Kidney epithelial cell (primary cell): Measurements from ENCODE around the gene REEP5. TPM values are rescaled to one million over a fixed set of nuclear protein-coding genes. Genes with fewer than 3 reads are reported as not detected.
"Not testable (repeated sequence)": the region's sequence is repeated elsewhere in the genome, so short reads cannot be mapped to it uniquely, and the experiment has no call there.

ENCODE experiments used
- DNase-seq: peaks from one replicate; pipeline ENCODE4 v3.0.0-alpha.2; 2010; ENCODE audit warnings: low read depth
- H3K27me3 ChIP-seq: 2 replicates; pipeline ENCODE4 v1.6.0; 2011; ENCODE audit warnings: low read length; ENCODE audit not compliant: control insufficient read depth, insufficient read depth
- H3K36me3 ChIP-seq: 2 replicates; pipeline ENCODE4 v1.5.1; 2011; ENCODE audit warnings: low read length; ENCODE audit not compliant: control insufficient read depth, insufficient read depth
- H3K4me3 ChIP-seq: 2 replicates; pipeline ENCODE4 v1.5.1; 2011; ENCODE audit warnings: low read depth, mild to moderate bottlenecking, control low read depth, low read length
- CTCF ChIP-seq: IDR thresholded peaks from 2 replicates; pipeline ENCODE4 v1.5.1; 2011; ENCODE audit warnings: mild to moderate bottlenecking, moderate library complexity, low read length, control low read depth, inconsistent platforms; ENCODE audit not compliant: insufficient read depth, poor library complexity, severe bottlenecking
- total RNA-seq: library from RNA; depleted of rRNA; stranded (reverse); fragments of >200 nt; gene quantifications from 2 replicates; pipeline ENCODE4 v1.2.3, GENCODE V29; 2015

The REEP5 gene
- total RNA-seq, 1 donor from 2014 or later: 79.4 TPM

GRCh38 chr5:112906637-112907036, 15.4 kb downstream of the REEP5 start:
- peaks cover 1% of the 10 kb centered on the region for H3K36me3 ChIP-seq
- no peaks in the 10 kb centered on the region for H3K27me3 ChIP-seq
- no peak overlapping the region for H3K4me3 ChIP-seq
- DNase-seq: no peak
- TF ChIP-seq CTCF: no peak

- H3K36me3 ChIP-seq, H3K27me3 ChIP-seq, DNase-seq, H3K4me3 ChIP-seq: not testable (repeated sequence)
Measured at GRCh38 chr5:112904996-112905395, 17.0 kb downstream of the REEP5 start.

GRCh38 chr5:112902561-112902960, 19.5 kb downstream of the REEP5 start:
- no peak for DNase-seq
- H3K36me3 ChIP-seq: peaks cover 1% of the 10 kb centered on the region
- no peak for TF ChIP-seq CTCF

GRCh38 chr5:112895682-112896081, 26.3 kb downstream of the REEP5 start:
- H3K27me3 ChIP-seq: no peaks in the 10 kb centered on the region
- no peak overlapping the region for H3K4me3 ChIP-seq
- no peak for TF ChIP-seq CTCF
- H3K36me3 ChIP-seq: no peaks in the 10 kb centered on the region
- DNase-seq: no peak

More at GRCh38 chr5:112902561-112902960, 19.5 kb downstream of the REEP5 start:
- no peak overlapping the region for H3K4me3 ChIP-seq
- no peaks in the 10 kb centered on the region for H3K27me3 ChIP-seq

GRCh38 chr5:112892776-112893175, 29.3 kb downstream of the REEP5 start:
- TF ChIP-seq CTCF: no peak
- no peak for DNase-seq
- Histone ChIP-seq H3K27me3 (no peaks in the 10 kb centered on the region), H3K36me3 (no peaks in the 10 kb centered on the region), H3K4me3 (no peak overlapping the region)

GRCh38 chr5:112892066-112892465, 30.0 kb downstream of the REEP5 start:
- H3K36me3 ChIP-seq, H3K27me3 ChIP-seq, DNase-seq, H3K4me3 ChIP-seq: not testable (repeated sequence)

GRCh38 chr5:112886975-112887374, 35.1 kb downstream of the REEP5 start:
- DNase-seq: no peak
- peaks cover 2% of the 10 kb centered on the region for H3K36me3 ChIP-seq
- TF ChIP-seq CTCF: no peak
- H3K27me3 ChIP-seq: no peaks in the 10 kb centered on the region
- H3K4me3 ChIP-seq: no peak overlapping the region
